Gastroesophageal sphincter (tissue), 3 donors: ENCODE results near the gene ATAD5.

Source experiments
- EP300 ChIP-seq: sonication (generic); formaldehyde crosslinking; IDR thresholded peaks from one replicate; pipeline ENCODE4 v1.6.1; 2017; ENCODE audit warnings: antibody characterized with exemption, mild to moderate bottlenecking
- POLR2A ChIP-seq, 2 donors: fragments of 450-650 bp; IDR thresholded peaks; one replicate each; pipeline ENCODE4 v1.6.1; 2017; ENCODE audit warnings: antibody characterized with exemption in 2 of 2, mild to moderate bottlenecking in 2 of 2, moderate library complexity in 1 of 2
- POLR2AphosphoS5 ChIP-seq: sonication (generic); formaldehyde crosslinking; IDR thresholded peaks from one replicate; pipeline ENCODE4 v1.6.1; 2017; ENCODE audit warnings: antibody characterized with exemption
- TF ChIP-seq, protein P1 (sequence below), 4 experiments: fragments of 200-600 bp in 2 of 4; fragments of 450-650 bp in 2 of 4; sonication (generic) in 1 of 4; IDR thresholded peaks; one replicate each; pipeline ENCODE4 v1.5.1; 2017 to 2019; ENCODE audit warnings: antibody characterized with exemption in 4 of 4, mild to moderate bottlenecking in 2 of 4, moderate library complexity in 2 of 4

DNA sequence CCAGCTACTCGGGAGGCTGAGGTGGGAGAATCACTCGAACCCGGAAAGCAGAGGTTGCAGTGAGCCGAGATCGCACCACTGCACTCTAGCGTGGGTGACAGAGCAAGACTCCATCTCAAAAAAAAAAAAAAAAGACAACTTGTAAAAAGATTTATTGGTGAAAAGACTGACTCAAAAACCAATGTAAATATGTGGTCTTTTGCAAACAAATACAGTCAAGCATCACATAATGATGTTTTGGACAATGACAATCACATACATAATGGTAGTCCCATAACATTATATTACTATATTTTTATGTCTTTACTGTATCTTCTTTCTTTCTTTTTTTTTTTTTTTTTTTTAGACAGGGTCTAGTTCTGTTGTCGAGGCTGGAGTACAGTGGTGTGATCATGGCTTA lies 15.6 kb upstream of the ATAD5 start:
- TF ChIP-seq, protein P1, sequence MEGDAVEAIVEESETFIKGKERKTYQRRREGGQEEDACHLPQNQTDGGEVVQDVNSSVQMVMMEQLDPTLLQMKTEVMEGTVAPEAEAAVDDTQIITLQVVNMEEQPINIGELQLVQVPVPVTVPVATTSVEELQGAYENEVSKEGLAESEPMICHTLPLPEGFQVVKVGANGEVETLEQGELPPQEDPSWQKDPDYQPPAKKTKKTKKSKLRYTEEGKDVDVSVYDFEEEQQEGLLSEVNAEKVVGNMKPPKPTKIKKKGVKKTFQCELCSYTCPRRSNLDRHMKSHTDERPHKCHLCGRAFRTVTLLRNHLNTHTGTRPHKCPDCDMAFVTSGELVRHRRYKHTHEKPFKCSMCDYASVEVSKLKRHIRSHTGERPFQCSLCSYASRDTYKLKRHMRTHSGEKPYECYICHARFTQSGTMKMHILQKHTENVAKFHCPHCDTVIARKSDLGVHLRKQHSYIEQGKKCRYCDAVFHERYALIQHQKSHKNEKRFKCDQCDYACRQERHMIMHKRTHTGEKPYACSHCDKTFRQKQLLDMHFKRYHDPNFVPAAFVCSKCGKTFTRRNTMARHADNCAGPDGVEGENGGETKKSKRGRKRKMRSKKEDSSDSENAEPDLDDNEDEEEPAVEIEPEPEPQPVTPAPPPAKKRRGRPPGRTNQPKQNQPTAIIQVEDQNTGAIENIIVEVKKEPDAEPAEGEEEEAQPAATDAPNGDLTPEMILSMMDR (IDR thresholded peaks at IDR 0.05): no peak
- TF ChIP-seq POLR2AphosphoS5 (no peak), POLR2A (IDR thresholded peaks at IDR 0.05) (no peak), EP300 (no peak)
